ENCODE results near the gene KRTAP10-4.

Gene KRTAP10-4

GRCh38 chr21:44544566-44544965 lies 29.0 kb upstream of the KRTAP10-4 start:
- DNase-seq (ENCODE audit: low read depth in 1 of 2, low spot score in 1 of 2) = no peak
- TF ChIP-seq REST (IDR thresholded peaks at IDR 0.05; ENCODE audit: insufficient replicate concordance, low read depth) (no peak), SPI1 (IDR thresholded peaks at IDR 0.05; ENCODE audit: borderline replicate concordance, low read depth) (no peak), CTCF (IDR thresholded peaks at IDR 0.05; ENCODE audit: insufficient read depth, low read length) (no peak), GABPA (IDR thresholded peaks at IDR 0.05; ENCODE audit: low read depth) (no peak), POLR2AphosphoS5 (IDR thresholded peaks at IDR 0.05; ENCODE audit: low read depth) (no peak)
- no peak overlapping the region for H3K27ac ChIP-seq (replicated peaks)
- H3K4me3 ChIP-seq (replicated peaks; ENCODE audit: insufficient read depth, low read length) = no peak overlapping the region
- peaks cover 5% of the 10 kb centered on the region for H3K27me3 ChIP-seq (ENCODE audit: insufficient read depth, poor library complexity, severe bottlenecking)

- no peak for TF ChIP-seq CTCF (IDR thresholded peaks at IDR 0.05; ENCODE audit: insufficient read depth, low read length)
- no peak for TF ChIP-seq REST (IDR thresholded peaks at IDR 0.05; ENCODE audit: insufficient replicate concordance, low read depth)
- no peak for TF ChIP-seq POLR2AphosphoS5 (IDR thresholded peaks at IDR 0.05; ENCODE audit: low read depth)
- no peak for TF ChIP-seq SPI1 (IDR thresholded peaks at IDR 0.05; ENCODE audit: borderline replicate concordance, low read depth)
- no peak for TF ChIP-seq GABPA (IDR thresholded peaks at IDR 0.05; ENCODE audit: low read depth)
- peaks cover 5% of the 10 kb centered on the region for H3K27me3 ChIP-seq (ENCODE audit: insufficient read depth, poor library complexity, severe bottlenecking)
- no peak overlapping the region for H3K27ac ChIP-seq (replicated peaks)
- DNase-seq (ENCODE audit: low read depth in 1 of 2, low spot score in 1 of 2) = no peak
- H3K4me3 ChIP-seq (replicated peaks; ENCODE audit: insufficient read depth, low read length) = no peak overlapping the region
Measured at GRCh38 chr21:44547656-44548331, 25.7 kb upstream of the KRTAP10-4 start.

GRCh38 chr21:44548381-44548780 lies 25.1 kb upstream of the KRTAP10-4 start:
- TF ChIP-seq CTCF (IDR thresholded peaks at IDR 0.05; ENCODE audit: insufficient read depth, low read length) = no peak
- no peak for TF ChIP-seq REST (IDR thresholded peaks at IDR 0.05; ENCODE audit: insufficient replicate concordance, low read depth)
- TF ChIP-seq POLR2AphosphoS5 (IDR thresholded peaks at IDR 0.05; ENCODE audit: low read depth) = no peak
- TF ChIP-seq SPI1 (IDR thresholded peaks at IDR 0.05; ENCODE audit: borderline replicate concordance, low read depth) = no peak
- TF ChIP-seq GABPA (IDR thresholded peaks at IDR 0.05; ENCODE audit: low read depth) = no peak
- Histone ChIP-seq H3K4me3 (replicated peaks; ENCODE audit: insufficient read depth, low read length) (no peak overlapping the region), H3K27ac (replicated peaks) (no peak overlapping the region), H3K27me3 (ENCODE audit: insufficient read depth, poor library complexity, severe bottlenecking) (peaks cover 5% of the 10 kb centered on the region)
- no peak for DNase-seq (ENCODE audit: low read depth in 1 of 2, low spot score in 1 of 2)
